ENCODE data around the gene USP32.

Gene USP32

DNA sequence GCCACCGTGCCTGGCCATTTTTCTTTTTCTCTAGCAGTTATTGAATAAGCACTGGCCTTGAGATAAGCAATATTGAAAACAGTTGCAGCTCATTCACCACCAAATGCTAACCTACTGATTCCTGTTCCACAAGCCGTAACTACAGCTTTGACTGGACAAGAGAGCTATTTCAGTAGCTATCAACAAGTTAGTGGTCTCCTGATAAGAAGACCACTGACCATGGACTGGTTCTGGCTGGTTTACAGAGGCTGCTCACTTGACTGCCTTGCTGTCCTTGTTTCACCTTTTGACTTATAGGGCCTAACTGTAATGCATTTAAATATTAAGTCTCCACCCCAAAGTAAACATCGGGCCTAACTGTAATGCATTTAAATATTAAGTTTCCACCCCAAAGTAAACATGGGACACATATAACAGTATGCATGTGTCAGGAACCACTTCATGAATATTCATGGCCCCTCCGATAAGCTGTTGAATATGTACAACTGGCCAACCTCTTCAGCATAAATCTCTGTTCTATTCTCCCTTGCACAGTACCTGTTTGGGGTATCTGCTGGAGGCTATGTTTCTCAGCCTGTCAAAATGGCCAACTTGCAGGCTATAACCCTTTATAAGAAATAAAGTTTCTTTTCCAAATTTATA, 94.1 kb downstream of the USP32 start:
- no peak for DNase-seq (ENCODE audit: low read depth)

- no peak for DNase-seq (ENCODE audit: low read depth)
Observed at GRCh38 chr17:60296177-60296576, 95.8 kb downstream of the USP32 start.

DNA sequence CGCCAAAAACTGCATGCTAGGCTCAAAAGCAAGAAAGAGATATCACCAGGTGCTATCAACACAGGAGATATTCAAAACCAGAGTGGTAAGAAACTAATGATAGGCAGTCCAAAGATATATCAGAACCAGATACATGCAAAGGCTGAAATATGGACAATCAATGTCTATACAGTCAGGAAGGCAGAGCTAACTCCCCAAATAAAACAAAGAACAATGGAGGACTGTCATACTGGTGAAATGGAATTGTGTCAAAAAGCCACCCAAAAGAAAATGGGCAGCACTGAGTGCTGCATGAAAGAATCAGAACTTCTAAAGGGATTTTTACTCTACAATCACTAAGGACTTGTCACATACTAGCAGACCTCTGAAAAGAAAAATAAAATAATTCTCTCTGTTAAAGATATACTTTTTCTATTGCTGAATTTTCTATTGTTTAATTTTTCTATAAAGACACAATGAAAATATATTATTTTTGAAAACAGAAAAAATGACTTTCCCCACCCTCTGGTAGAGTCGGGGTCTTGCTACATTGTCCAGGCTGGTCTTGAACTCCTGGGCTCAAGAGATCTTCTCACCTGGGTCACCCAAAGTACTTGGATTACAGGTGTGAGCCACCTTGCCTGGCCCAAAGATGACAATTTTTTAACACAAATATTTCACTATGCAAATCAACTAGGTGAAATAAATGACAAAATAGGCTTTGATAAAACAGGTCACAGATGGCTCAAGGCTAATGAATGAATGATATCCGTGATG, 98.2 kb downstream of the USP32 start:
- no peak for DNase-seq (ENCODE audit: low read depth)

DNA sequence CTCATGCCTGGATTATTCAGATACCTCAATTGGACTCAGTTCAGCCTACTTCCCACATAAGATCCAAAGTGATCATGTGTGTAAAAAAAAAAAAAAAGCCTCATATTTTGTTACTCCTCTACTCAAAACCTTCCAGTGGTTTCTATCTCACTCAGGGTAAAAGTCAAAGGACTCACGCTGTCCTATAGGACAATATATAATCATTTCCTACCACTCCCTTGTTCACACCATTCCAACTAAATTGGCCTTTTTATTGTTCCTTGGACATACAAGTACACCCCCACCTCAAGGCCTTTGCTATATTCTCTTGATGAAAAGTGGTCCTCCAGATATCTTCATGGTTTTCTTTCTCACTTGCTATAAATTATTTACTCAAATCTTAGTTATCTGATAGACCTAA, 99.2 kb downstream of the USP32 start:
- no peak for DNase-seq (ENCODE audit: low read depth)

- DNase-seq (ENCODE audit: low read depth) = no peak
Observed at GRCh38 chr17:60284709-60285108, 107.2 kb downstream of the USP32 start.

DNA sequence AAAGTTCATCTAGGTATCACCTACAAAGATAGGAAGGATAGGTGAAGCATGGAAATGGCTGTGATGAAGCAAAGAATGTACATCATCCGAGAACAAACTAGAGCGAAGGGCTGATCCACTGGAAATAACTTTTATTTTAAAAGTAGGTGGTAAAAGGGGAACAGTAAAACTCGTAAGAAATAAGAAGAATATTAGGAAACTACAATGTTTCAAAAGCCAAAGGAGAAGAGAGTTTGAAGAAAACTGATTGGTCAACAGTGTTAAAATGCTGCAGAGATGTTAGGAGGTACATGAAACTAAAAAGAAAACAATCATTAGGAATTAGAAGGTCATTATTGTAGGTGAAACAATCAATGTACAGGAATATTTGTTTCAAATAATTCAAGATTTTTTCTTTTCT, 108.1 kb downstream of the USP32 start:
- DNase-seq (ENCODE audit: low read depth) = no peak

DNA sequence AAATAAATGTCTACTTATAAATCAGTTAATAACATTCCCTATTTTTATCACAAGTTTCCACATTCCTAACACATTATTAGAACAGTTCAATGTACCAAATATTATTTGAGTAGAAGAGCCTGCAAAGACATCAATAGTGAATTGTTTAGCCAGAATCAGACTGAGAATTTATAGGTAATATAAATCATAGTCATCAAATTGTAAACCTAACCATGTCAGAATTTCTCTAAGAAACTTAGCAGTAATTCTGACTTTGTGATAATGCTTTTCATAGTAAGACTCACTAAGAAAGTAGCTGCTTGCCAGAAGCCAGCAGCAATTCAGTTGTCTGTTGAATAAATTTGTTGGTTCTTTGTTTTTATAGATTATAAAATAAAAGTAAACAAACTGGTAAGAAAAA, 111.3 kb downstream of the USP32 start:
- no peak for DNase-seq (ENCODE audit: low read depth)

DNA sequence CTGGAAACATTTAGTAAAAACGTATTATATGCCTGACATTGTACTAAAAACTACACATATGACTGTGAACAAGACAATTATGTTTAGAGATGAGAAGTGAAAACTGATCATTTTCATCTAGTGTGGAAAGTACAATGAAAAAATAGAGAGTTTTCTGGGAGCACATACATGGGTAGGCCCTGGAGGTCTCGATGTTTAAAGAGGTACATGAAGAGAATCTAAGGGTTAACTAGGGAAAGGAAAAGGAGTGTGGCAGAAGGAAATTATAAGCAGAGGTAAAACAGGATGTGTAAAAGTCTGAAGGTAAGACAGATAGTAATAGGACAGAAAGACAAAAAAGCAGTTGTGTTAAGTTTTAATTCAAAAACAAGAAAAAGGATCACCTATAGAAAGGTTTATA, 113.7 kb downstream of the USP32 start:
- no peak for DNase-seq (ENCODE audit: low read depth)

- no peak for DNase-seq (ENCODE audit: low read depth)
Observed at GRCh38 chr17:60277258-60277657, 114.7 kb downstream of the USP32 start.

DNA sequence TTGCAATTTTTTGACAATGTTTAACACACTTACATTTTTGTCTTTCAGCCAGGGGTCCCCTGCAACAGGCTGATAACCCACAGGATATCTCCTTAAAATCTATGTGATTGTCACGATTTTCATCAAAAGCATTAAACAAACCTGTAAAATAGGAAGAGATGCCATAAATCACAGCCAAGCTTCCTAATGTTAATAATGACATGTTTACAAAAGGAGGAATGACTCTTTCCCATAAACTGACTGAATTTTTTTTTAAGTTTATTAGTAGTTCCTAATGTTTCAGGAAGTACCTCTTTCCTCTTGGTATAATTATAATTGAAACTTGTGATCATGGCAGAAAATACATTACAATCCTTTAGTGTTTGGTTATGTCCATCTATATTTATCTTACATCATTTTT, 122.5 kb downstream of the USP32 start:
- DNase-seq (ENCODE audit: low read depth) = peak; percentile 24

GRCh38 chr17:60260540-60260939, 131.4 kb downstream of the USP32 start:
- DNase-seq (ENCODE audit: low read depth) = no peak

GRCh38 chr17:60258313-60258712, 133.6 kb downstream of the USP32 start:
- no peak for DNase-seq (ENCODE audit: low read depth)

DNA sequence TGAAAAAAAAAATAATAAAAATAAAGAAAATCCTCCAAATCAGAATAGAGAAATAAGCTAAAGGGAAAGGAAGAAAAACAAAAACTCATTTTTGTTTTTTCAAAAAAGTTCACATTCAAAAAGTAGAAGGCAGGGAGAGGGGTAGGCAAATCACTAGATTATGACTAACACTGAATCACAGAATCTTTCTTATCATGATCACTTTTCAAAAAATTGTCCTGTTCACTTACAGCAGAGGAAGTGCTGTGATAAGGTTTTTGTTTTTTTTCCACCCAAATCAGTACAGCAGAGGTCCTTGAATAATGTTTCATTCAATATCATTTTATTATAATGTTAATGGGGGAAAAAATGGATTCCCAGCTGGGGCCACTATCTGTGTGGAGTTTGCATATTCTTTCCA, 135.8 kb downstream of the USP32 start:
- DNase-seq (ENCODE audit: low read depth) = peak; percentile 32

- peak; percentile 12 for DNase-seq (ENCODE audit: low read depth)
Observed at GRCh38 chr17:60253048-60253447, 138.9 kb downstream of the USP32 start.

DNA sequence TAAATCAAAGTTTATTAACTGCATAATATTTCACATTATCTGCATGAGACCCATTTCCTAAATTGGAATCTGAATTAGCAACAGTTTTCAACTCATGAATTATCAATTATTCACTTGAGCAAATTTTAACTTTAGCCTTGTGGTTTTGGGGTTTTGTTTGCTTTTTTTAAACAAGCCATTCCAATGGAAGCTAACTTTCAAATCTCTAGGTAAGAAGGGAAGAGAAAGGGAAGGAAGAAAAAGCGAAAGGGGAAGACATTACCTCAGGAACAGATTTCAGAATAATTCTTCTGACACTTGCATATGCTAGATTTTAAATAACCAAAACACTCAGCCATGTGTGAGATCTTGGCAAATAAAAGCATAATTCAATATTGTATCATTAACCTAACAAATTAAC, 139.5 kb downstream of the USP32 start:
- DNase-seq (ENCODE audit: low read depth) = no peak

DNA sequence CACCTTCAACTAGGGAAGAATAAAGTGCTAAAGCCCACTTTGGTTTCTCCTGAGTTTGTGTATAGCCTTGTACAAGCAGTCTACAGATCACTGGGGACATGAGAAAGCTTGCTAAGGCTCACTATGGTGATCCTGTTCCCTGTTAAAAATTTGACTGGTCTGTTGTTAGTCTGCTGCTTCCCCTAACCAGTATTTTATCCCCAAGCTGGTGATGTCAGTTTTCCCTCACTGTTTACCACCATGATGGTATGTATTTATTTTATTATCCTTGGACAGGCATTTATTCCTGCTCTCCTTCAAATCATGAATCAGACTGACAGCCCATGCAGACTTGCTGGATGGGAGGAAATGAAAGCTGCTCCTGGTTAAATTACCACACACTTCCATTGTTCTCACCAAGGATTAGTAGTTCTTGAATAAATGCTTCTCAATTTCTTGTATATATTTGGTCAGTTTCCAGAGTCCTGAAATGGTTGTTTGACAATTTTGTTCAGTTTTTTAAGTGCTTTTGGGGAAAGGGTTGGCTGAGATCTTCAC, 142.6 kb downstream of the USP32 start:
- DNase-seq (ENCODE audit: low read depth) = peak; percentile 45

DNA sequence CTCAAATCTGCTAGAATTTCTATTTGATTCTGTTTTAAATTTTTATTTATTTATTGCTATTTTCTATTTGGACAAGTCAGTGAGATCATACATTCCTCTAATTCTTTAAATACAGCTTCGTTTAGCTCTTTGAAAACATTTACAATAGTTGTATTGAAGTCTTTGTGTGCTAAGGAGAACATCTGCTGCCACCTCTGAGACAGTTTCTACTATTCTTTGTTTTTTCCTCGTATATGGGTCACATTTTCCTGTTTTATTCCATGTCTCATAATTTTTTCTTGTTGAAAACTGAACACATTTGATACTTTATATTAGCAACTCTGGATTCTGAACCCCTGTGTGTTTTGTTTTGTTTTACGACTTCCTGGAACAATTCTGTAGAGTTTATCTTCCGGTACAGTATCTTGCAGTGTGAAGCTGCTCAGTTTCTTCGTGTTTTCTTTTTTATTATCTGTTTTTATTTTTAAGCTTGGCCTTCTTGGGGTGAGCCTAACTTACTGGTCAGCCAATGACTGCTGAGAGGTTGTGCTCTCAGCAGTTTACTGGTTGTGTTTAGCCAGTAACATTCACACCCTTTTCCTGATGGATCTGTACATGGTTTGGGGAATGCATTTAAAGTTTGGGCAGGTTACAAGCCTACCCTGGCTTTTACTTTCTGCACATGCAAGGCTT, 143.2 kb downstream of the USP32 start:
- peak; percentile 7 for DNase-seq (ENCODE audit: low read depth)

DNA sequence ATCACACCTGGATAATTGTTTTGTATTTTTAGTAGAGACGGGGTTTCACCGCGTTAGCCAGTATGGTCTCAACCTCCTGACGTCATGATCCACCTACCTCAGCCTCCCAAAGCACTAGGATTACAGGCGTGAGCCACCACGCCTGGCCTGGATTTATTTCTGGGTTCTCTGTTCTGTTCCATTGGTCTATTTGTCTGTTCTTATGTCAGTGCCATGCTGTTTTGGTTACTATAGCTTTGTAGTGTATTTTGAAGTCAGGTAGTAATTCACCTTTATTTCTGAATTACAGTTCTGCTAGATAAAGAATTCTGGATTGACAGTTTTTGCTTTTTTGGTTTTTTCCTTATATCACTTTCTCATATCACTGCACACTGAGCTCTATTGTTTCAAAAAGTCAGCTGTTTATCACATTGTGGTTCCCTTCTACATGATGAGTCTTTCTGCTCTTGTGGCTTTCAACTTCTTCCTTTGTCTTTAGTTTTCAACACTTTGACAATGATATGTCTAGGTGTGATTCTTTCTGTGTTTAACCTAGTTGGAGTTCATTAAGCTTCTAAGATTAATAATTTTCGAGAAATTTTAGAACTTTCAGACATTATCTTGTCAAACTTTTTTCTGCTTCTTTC, 144.0 kb downstream of the USP32 start:
- no peak for DNase-seq (ENCODE audit: low read depth)

DNA sequence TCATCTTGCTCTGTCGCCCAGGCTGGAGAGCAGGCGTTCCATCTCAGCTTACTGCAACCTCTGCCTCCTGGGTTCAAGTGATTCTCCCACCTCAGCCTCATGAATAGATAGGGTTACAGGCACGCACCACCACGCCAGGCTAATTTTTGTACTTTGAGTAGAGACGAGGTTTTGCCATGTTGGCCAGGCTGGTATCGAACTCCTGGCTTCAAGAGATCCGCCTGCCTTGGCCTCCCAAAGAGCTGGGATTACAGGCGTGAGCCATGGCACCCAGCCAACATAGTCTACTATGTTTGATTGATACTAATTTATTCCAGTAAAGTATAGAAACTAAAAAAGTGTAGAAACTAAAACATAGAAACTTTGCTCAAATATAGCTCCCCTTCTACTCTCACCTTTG, 147.3 kb downstream of the USP32 start:
- no peak for DNase-seq (ENCODE audit: low read depth)

DNA sequence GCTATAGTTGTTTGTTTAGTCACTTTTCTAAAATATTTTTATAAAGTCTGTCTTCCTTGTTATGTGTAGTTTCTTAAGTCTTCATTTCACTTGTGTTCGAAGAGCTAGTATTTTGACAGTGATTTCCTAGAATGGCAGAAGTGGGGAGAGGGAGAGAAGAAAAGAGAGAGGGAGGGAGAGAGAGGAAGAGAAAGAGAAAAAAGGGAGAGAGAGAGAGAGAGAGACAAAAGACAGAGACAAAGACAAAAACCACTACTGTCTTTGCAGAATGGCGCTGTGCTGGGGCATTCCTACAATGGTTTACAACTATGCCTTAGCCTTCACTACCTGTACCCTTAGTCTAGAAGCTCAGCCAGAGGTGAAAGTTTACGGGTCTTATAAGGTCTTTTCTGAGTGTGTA, 151.6 kb downstream of the USP32 start:
- no peak for DNase-seq (ENCODE audit: low read depth)

GRCh38 chr17:60231691-60232090, 160.2 kb downstream of the USP32 start:
- DNase-seq (ENCODE audit: low read depth) = peak; percentile 49

GRCh38 chr17:60231234-60231633, 160.7 kb downstream of the USP32 start:
- DNase-seq (ENCODE audit: low read depth) = peak; percentile 45

DNA sequence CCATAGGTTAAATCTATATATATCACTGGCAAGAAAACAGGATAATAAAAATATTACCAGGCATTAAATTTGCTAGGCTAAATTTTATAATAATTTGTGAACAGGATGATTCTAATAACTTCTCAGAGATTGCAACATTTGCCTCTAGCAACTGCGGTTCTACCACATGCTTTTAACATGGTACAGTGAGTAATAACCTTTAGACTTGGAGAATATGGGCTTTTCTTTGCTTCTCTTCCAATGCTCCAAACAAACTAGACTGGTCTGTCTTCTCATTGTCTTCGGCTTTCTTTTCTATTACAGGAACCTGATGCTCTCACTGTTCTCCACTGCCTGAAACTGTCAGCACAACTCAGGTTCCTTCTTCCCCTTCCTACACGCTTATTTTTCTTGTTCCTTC, 161.6 kb downstream of the USP32 start:
- DNase-seq (ENCODE audit: low read depth) = no peak
